HG03025 (cell line): Measurements from ENCODE around the gene ROPN1L.
"Not testable (repeated sequence)": the region's sequence is repeated elsewhere in the genome, so short reads cannot be mapped to it uniquely, and the experiment has no call there.

Source experiments
- ATAC-seq: cut with Tn5 transposase; IDR thresholded peaks from one replicate; pipeline ENCODE4 v1.9.1; 2021; ENCODE audit warnings: mild to moderate bottlenecking, moderate library complexity; ENCODE audit not compliant: unreplicated experiment, low FRiP score

The ROPN1L gene

GRCh38 chr5:10475931-10476676, 34.4 kb downstream of the ROPN1L start:
- ATAC-seq: no peak

- no peak for ATAC-seq
Observed at GRCh38 chr5:10476878-10477277, 35.2 kb downstream of the ROPN1L start.

GRCh38 chr5:10477943-10478342, 36.3 kb downstream of the ROPN1L start:
- no peak for ATAC-seq

GRCh38 chr5:10478436-10478835, 36.8 kb downstream of the ROPN1L start:
- no peak for ATAC-seq

- ATAC-seq: no peak
Observed at GRCh38 chr5:10479154-10479721, 37.6 kb downstream of the ROPN1L start.

- no peak for ATAC-seq
Observed at GRCh38 chr5:10480237-10480985, 38.7 kb downstream of the ROPN1L start.

GRCh38 chr5:10481241-10481935, 39.7 kb downstream of the ROPN1L start:
- no peak for ATAC-seq

- no peak for ATAC-seq
Observed at GRCh38 chr5:10482791-10483530, 41.3 kb downstream of the ROPN1L start.

- ATAC-seq: no peak
Observed at GRCh38 chr5:10484774-10485141, 43.1 kb downstream of the ROPN1L start.

- no peak for ATAC-seq
Observed at GRCh38 chr5:10485142-10485795, 43.6 kb downstream of the ROPN1L start.

- ATAC-seq: no peak
Observed at GRCh38 chr5:10485897-10486296, 44.2 kb downstream of the ROPN1L start.

GRCh38 chr5:10486511-10487344, 45.0 kb downstream of the ROPN1L start:
- ATAC-seq: no peak

- ATAC-seq: no peak
Observed at GRCh38 chr5:10488144-10488543, 46.5 kb downstream of the ROPN1L start.

- peak; percentile 73 for ATAC-seq
Observed at GRCh38 chr5:10489810-10490426, 48.2 kb downstream of the ROPN1L start.

- ATAC-seq: no peak
Observed at GRCh38 chr5:10490927-10491672, 49.4 kb downstream of the ROPN1L start.

- no peak for ATAC-seq
Observed at GRCh38 chr5:10491673-10492026, 50.0 kb downstream of the ROPN1L start.

- no peak for ATAC-seq
Observed at GRCh38 chr5:10493884-10494283, 52.2 kb downstream of the ROPN1L start.

- not testable (repeated sequence) for ATAC-seq
Observed at GRCh38 chr5:10494497-10494896, 52.8 kb downstream of the ROPN1L start.
